ENCODE results near the gene STK32C.

STK32C gene

DNA sequence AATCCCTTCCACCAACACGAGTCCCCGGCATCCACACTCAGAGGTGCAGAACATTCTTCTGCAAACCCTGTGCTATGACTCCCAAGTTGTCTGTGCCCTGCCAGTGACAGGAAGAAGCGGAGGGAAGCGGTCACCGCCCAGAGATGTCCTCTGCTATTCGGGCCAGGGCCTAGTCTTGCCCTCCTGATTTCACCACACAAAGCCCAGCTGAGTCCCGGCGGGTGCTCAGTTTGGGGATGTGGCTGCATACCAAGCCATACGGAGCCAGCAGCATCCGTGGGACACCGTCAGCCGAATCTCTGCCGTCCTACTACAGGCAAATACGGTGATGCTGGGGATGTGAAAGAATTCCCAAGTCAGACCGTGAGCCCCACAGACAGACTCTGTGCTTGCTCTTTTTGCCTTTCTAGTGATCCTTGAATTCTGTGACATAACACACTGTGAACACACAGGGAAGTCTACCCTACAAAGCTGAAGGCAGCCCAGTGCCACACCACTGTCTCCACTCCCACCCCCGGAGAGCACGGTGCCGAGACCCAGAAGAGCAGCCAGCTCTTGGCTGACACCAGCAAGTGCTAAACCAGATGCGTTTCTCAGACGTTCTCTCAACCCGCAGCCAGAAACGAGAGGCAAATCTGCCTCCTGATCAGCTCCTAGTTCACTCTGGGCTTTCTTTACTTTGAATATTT lies 2.0 kb downstream of the STK32C start:
- Histone ChIP-seq H3K27me3 (ENCODE audit: insufficient read depth, low read length, poor library complexity) (peaks cover 14% of the 10 kb centered on the region), H3K4me3 (ENCODE audit: low read length) (no peak overlapping the region), H2BK120ac (ENCODE audit: low read depth, low read length) (no peak overlapping the region), H3K23ac (ENCODE audit: low read length) (no peak overlapping the region), H3K9ac (ENCODE audit: low read length) (no peak overlapping the region), H3K36me3 (ENCODE audit: control insufficient read depth, insufficient read depth, low read length) (no peaks in the 10 kb centered on the region), H4K5ac (ENCODE audit: low read length) (no peak overlapping the region), H2BK15ac (replicated peaks; ENCODE audit: low read depth) (no peak overlapping the region), H3K79me1 (ENCODE audit: low read length) (no peaks in the 10 kb centered on the region), H3K4me1 (ENCODE audit: control insufficient read depth, low read depth, low read length) (no peaks in the 10 kb centered on the region), H4K8ac (ENCODE audit: low read depth, low read length) (no peak overlapping the region), H3K4me2 (ENCODE audit: low read length) (no peak overlapping the region), H2AK5ac (ENCODE audit: low read length) (no peak overlapping the region), H3K4ac (ENCODE audit: low read depth, low read length) (no peak overlapping the region), H3K27ac (ENCODE audit: low read depth, low read length) (no peak overlapping the region), H2BK5ac (ENCODE audit: low read length) (no peak overlapping the region), H3K79me2 (ENCODE audit: control insufficient read depth, insufficient read depth, low read length) (no peaks in the 10 kb centered on the region), H3K56ac (ENCODE audit: low read length) (no peak overlapping the region), H3K18ac (ENCODE audit: low read length) (no peak overlapping the region)
- WGBS (ENCODE audit: extremely low coverage, insufficient coverage, low lambda C conversion rate), result no CpG with 5 or more reads among the region's 22 CpGs
- DNase-seq, result peak; percentile 29

DNA sequence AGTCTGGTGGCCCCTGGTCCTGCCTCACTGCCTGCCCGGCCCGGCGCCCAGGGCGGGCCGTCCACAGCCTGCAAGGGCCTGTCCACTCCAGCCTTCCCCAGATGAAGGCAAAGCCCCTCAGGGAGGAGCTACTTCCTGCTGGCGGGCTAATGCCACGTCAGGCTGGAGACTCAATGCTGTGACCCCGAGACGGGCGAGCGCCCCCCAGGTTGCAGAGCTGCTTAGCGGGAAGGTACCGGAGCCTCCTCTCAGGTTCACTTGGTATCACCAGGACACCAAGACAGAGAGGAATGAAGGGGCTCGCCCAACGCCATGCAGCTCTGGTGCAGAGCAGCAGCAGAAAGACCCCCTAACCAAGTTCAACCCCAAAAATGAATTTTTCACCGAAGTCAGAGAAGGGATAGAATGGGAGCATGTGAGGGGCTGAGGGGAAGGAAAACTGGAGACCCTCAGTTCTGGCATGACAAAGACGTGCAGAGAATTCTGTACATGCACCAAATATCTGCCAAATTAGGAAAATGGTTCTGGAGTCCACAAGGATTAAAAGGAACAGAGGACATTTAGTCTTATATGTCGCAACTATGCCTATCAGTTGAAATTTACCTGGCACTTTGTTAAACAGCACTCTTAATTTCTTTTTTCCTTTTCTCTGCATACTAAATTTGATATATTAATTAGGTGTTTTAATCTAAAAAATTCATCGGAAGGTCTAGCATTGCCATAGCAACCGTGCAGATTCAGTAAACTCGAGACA lies 2.8 kb downstream of the STK32C start:
- Histone ChIP-seq H3K18ac (ENCODE audit: low read length) (no peak overlapping the region), H3K4me2 (ENCODE audit: low read length) (no peak overlapping the region), H3K4me1 (ENCODE audit: control insufficient read depth, low read depth, low read length) (no peaks in the 10 kb centered on the region), H3K36me3 (ENCODE audit: control insufficient read depth, insufficient read depth, low read length) (no peaks in the 10 kb centered on the region), H4K5ac (ENCODE audit: low read length) (no peak overlapping the region), H3K56ac (ENCODE audit: low read length) (no peak overlapping the region), H3K9ac (ENCODE audit: low read length) (no peak overlapping the region), H4K8ac (ENCODE audit: low read depth, low read length) (no peak overlapping the region), H3K79me1 (ENCODE audit: low read length) (no peaks in the 10 kb centered on the region), H2BK120ac (ENCODE audit: low read depth, low read length) (no peak overlapping the region), H2BK15ac (replicated peaks; ENCODE audit: low read depth) (no peak overlapping the region), H2AK5ac (ENCODE audit: low read length) (no peak overlapping the region), H3K79me2 (ENCODE audit: control insufficient read depth, insufficient read depth, low read length) (no peaks in the 10 kb centered on the region), H2BK5ac (ENCODE audit: low read length) (no peak overlapping the region), H3K27ac (ENCODE audit: low read depth, low read length) (no peak overlapping the region), H3K27me3 (ENCODE audit: insufficient read depth, low read length, poor library complexity) (peaks cover 14% of the 10 kb centered on the region), H3K23ac (ENCODE audit: low read length) (no peak overlapping the region), H3K4ac (ENCODE audit: low read depth, low read length) (no peak overlapping the region), H3K4me3 (ENCODE audit: low read length) (no peak overlapping the region)
- DNase-seq, result no peak
- no CpG with 5 or more reads among the region's 21 CpGs for WGBS (ENCODE audit: extremely low coverage, insufficient coverage, low lambda C conversion rate)

DNA sequence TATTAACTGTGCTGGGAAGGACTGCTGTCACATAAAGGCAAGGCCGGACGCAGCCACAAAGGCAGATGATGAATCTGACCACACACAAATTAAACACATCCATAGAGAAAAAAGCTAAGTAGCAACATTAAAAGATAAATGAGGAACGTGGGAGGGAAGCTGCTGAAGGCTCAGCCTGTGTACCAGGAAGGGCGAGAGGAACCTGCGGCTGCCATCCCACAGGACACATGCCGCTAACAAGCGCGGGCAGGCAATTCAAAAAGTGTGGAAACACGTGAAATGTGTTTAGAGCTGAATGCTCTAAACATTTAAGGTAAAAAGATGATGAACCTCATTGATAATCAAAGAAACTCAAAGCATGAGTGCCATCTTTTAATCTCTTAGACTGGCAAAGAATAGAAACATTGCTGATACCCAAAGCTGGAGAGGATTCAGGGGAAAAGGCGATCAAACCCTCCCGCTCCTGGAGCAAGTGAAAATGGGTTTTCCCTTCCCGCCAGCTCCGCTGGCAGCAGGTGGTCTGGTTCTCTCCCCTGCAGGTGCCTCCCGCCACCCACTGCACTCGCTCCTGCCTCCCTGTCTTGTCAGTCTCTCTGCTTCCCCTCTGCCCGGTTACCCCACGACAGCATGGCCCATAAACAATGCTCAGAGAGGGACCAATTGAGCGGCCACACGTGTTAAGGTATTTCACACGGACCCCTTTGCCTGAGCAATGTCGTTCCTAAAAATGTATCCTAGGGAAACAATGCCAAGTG lies 4.2 kb downstream of the STK32C start:
- no peak overlapping the region for H4K5ac ChIP-seq (ENCODE audit: low read length)
- no peak overlapping the region for H3K4me3 ChIP-seq (ENCODE audit: low read length)
- peaks cover 3% of the 10 kb centered on the region for H3K27me3 ChIP-seq (ENCODE audit: insufficient read depth, low read length, poor library complexity)
- H3K23ac ChIP-seq (ENCODE audit: low read length), result no peak overlapping the region
- DNase-seq, result no peak
- no peaks in the 10 kb centered on the region for H3K36me3 ChIP-seq (ENCODE audit: control insufficient read depth, insufficient read depth, low read length)
- H2AK5ac ChIP-seq (ENCODE audit: low read length), result no peak overlapping the region
- H3K9ac ChIP-seq (ENCODE audit: low read length), result no peak overlapping the region
- no peak overlapping the region for H3K4me2 ChIP-seq (ENCODE audit: low read length)
- H4K8ac ChIP-seq (ENCODE audit: low read depth, low read length), result no peak overlapping the region
- no peak overlapping the region for H2BK15ac ChIP-seq (replicated peaks; ENCODE audit: low read depth)
- H2BK120ac ChIP-seq (ENCODE audit: low read depth, low read length), result no peak overlapping the region
- H2BK5ac ChIP-seq (ENCODE audit: low read length), result no peak overlapping the region
- no peaks in the 10 kb centered on the region for H3K79me2 ChIP-seq (ENCODE audit: control insufficient read depth, insufficient read depth, low read length)
- H3K27ac ChIP-seq (ENCODE audit: low read depth, low read length), result no peak overlapping the region
- no peaks in the 10 kb centered on the region for H3K4me1 ChIP-seq (ENCODE audit: control insufficient read depth, low read depth, low read length)
- WGBS (ENCODE audit: extremely low coverage, insufficient coverage, low lambda C conversion rate), result no CpG with 5 or more reads among the region's 21 CpGs
- H3K4ac ChIP-seq (ENCODE audit: low read depth, low read length), result no peak overlapping the region
- H3K18ac ChIP-seq (ENCODE audit: low read length), result no peak overlapping the region
- no peaks in the 10 kb centered on the region for H3K79me1 ChIP-seq (ENCODE audit: low read length)
- H3K56ac ChIP-seq (ENCODE audit: low read length), result no peak overlapping the region

DNA sequence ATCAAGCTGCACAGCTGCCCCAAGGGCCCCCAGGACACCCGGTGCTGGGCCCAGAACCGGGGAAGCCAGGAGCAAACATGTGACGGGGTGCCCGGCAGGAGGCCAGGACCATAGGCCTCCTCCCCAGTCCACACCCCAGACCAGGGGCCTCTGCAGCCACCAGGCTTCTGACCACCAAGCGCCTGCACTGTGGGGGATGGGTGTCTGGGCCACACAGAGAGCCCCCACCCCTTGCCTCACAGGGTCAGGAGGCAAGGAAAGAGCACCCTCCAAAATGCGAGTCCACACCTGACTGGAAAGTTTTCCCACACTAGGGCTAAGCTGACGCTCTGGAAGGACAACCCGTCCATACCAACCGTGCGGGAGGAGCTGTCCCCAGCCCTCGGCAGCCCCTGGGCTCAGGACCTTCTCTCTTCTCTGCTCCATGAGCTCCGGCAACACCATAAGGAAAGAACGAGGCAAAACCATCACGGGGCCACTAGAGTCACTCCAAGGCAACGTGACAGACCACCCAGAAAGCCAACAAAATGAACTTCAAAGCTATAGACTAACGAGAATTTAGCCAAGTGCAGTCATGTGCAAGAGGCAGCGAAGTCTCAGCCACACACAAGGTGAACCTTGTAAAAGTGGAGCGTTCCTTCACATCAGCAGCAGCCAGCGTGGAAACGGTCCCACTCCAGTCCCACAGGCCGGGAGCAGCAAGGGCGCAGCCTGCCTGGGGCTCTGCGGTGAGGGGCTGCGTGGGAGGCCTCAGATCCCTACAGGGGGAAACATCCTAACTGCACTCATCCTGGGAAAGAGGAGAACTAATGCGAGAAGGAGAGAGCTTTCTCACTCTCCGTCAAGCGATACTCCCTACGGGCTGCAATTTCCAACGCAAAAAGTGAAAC lies 5.1 kb downstream of the STK32C start:
- H2BK120ac ChIP-seq (ENCODE audit: low read depth, low read length), result no peak overlapping the region
- H3K79me1 ChIP-seq (ENCODE audit: low read length), result no peaks in the 10 kb centered on the region
- H4K8ac ChIP-seq (ENCODE audit: low read depth, low read length), result no peak overlapping the region
- H4K5ac ChIP-seq (ENCODE audit: low read length), result no peak overlapping the region
- no peak overlapping the region for H2BK5ac ChIP-seq (ENCODE audit: low read length)
- no peak for DNase-seq
- H3K9ac ChIP-seq (ENCODE audit: low read length), result no peak overlapping the region
- H3K4me2 ChIP-seq (ENCODE audit: low read length), result no peak overlapping the region
- H3K18ac ChIP-seq (ENCODE audit: low read length), result no peak overlapping the region
- no peak overlapping the region for H2AK5ac ChIP-seq (ENCODE audit: low read length)
- H3K36me3 ChIP-seq (ENCODE audit: control insufficient read depth, insufficient read depth, low read length), result no peaks in the 10 kb centered on the region
- H3K4me1 ChIP-seq (ENCODE audit: control insufficient read depth, low read depth, low read length), result no peaks in the 10 kb centered on the region
- no peak overlapping the region for H3K27ac ChIP-seq (ENCODE audit: low read depth, low read length)
- H3K79me2 ChIP-seq (ENCODE audit: control insufficient read depth, insufficient read depth, low read length), result no peaks in the 10 kb centered on the region
- no CpG with 5 or more reads among the region's 29 CpGs for WGBS (ENCODE audit: extremely low coverage, insufficient coverage, low lambda C conversion rate)
- peaks cover 3% of the 10 kb centered on the region for H3K27me3 ChIP-seq (ENCODE audit: insufficient read depth, low read length, poor library complexity)
- H2BK15ac ChIP-seq (replicated peaks; ENCODE audit: low read depth), result no peak overlapping the region
- H3K4me3 ChIP-seq (ENCODE audit: low read length), result no peak overlapping the region
- no peak overlapping the region for H3K23ac ChIP-seq (ENCODE audit: low read length)
- H3K56ac ChIP-seq (ENCODE audit: low read length), result no peak overlapping the region
- no peak overlapping the region for H3K4ac ChIP-seq (ENCODE audit: low read depth, low read length)

DNA sequence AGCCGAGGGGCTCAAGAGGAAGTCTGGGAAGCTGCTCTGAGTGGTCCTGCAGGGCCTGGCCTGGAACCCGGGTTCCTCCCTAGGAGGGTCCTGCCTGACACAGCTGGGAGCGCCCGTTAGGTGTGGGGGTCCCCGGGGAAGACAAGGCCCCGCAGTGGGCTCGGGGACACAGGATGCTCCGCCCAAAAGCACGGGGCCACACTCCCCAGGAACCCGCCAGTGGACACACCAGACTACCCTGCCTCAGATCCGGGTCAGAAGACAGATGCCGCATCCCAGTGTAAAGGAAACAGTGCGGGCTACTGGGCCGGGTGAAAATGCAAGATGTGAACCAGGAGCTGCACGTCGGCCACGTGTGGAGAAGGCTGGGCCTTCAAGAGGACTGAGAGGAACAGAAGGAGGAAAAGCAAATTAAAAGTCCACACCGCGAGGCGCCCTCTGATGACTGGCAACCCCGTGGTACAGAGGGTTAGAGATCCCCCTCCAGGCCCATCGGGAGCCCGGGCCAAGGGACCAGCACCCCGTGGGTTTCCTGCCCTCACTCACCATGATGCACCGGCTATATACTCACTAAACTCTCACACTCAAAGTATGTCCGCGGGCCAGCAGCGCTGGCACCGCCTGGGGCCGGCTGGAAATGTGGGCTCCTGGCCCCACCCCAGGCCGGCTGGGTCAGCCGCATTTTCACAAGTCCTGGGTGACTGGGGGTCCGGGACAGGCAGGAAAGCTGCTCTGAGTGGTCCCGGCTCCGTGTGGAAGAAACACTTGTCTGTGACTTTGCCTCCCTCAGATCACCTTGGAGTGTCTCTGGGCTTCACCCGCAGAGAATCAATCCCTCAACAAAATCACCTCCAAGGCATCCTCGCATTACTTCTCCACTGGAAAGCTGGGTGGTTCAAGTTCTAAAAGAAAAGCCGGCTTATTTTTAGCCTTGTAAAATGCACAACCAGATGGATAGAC lies 6.1 kb downstream of the STK32C start:
- Histone ChIP-seq H3K23ac (ENCODE audit: low read length) (no peak overlapping the region), H3K79me1 (ENCODE audit: low read length) (no peaks in the 10 kb centered on the region), H4K8ac (ENCODE audit: low read depth, low read length) (no peak overlapping the region), H3K9ac (ENCODE audit: low read length) (no peak overlapping the region), H3K18ac (ENCODE audit: low read length) (no peak overlapping the region), H3K4me1 (ENCODE audit: control insufficient read depth, low read depth, low read length) (no peaks in the 10 kb centered on the region), H3K27me3 (ENCODE audit: insufficient read depth, low read length, poor library complexity) (no peaks in the 10 kb centered on the region), H3K36me3 (ENCODE audit: control insufficient read depth, insufficient read depth, low read length) (no peaks in the 10 kb centered on the region), H2AK5ac (ENCODE audit: low read length) (no peak overlapping the region), H2BK120ac (ENCODE audit: low read depth, low read length) (no peak overlapping the region), H3K27ac (ENCODE audit: low read depth, low read length) (no peak overlapping the region), H3K4me2 (ENCODE audit: low read length) (no peak overlapping the region), H3K4ac (ENCODE audit: low read depth, low read length) (no peak overlapping the region), H2BK5ac (ENCODE audit: low read length) (no peak overlapping the region), H2BK15ac (replicated peaks; ENCODE audit: low read depth) (no peak overlapping the region), H3K4me3 (ENCODE audit: low read length) (no peak overlapping the region), H3K79me2 (ENCODE audit: control insufficient read depth, insufficient read depth, low read length) (no peaks in the 10 kb centered on the region), H4K5ac (ENCODE audit: low read length) (no peak overlapping the region), H3K56ac (ENCODE audit: low read length) (no peak overlapping the region)
- no peak for DNase-seq
- WGBS (ENCODE audit: extremely low coverage, insufficient coverage, low lambda C conversion rate), result no CpG with 5 or more reads among the region's 38 CpGs
